Liver (tissue), 9 donors: ENCODE data around the gene HOXC6. TPM values are rescaled to one million over a fixed set of nuclear protein-coding genes. Genes with fewer than 3 reads are reported as not detected.

ENCODE experiments used
- DNase-seq: peaks from one replicate; pipeline ENCODE4 v3.0.0-alpha.2; 2017; ENCODE audit warnings: low spot score
- H3K27ac ChIP-seq, 2 donors: one replicate each; pipeline ENCODE4 v1.7.0; 2013; ENCODE audit warnings: inconsistent platforms in 2 of 2, low read length in 2 of 2, control low read depth in 1 of 2, low read depth in 1 of 2, mild to moderate bottlenecking in 1 of 2
- H3K27me3 ChIP-seq, 4 donors: one replicate each; pipeline versions ENCODE4 v1.6.1 to v1.7.0; 2013; ENCODE audit warnings: low read length in 3 of 4, inconsistent platforms in 1 of 4, mild to moderate bottlenecking in 1 of 4, moderate library complexity in 1 of 4; ENCODE audit not compliant: control insufficient read depth in 4 of 4, insufficient read depth in 4 of 4
- H3K36me3 ChIP-seq, 4 donors: one replicate each; pipeline versions ENCODE4 v1.6.1 to v1.7.0; 2013; ENCODE audit warnings: low read length in 3 of 4, mild to moderate bottlenecking in 3 of 4, low read depth in 1 of 4, moderate library complexity in 1 of 4; ENCODE audit not compliant: control insufficient read depth in 4 of 4, insufficient read depth in 3 of 4
- H3K4me1 ChIP-seq, 4 donors: one replicate each; pipeline versions ENCODE4 v1.6.1 to v1.7.0; 2013; ENCODE audit warnings: low read length in 3 of 4, mild to moderate bottlenecking in 3 of 4, moderate library complexity in 1 of 4; ENCODE audit not compliant: control insufficient read depth in 4 of 4, insufficient read depth in 4 of 4
- H3K4me3 ChIP-seq, 3 donors: one replicate each; pipeline versions ENCODE4 v1.6.1 to v1.7.0; 2013; ENCODE audit warnings: low read length in 3 of 3, control low read depth in 1 of 3, low read depth in 1 of 3, mild to moderate bottlenecking in 1 of 3
- H3K9ac ChIP-seq, 2 donors: one replicate each; pipeline ENCODE4 v1.7.0; 2013; ENCODE audit warnings: low read length in 2 of 2, mild to moderate bottlenecking in 2 of 2, moderate library complexity in 2 of 2, control low read depth in 1 of 2, low read depth in 1 of 2
- H3K9me3 ChIP-seq, 4 donors: one replicate each; pipeline versions ENCODE4 v1.6.1 to v1.7.0; 2013; ENCODE audit warnings: low read length in 3 of 4; ENCODE audit not compliant: control insufficient read depth in 4 of 4
- EGR1 ChIP-seq, 2 donors: IDR thresholded peaks; 2 replicates each; pipeline ENCODE4 v1.6.1; 2016 to 2018; ENCODE audit warnings: antibody characterized with exemption in 2 of 2, low read depth in 2 of 2
- FOXA1 ChIP-seq: IDR thresholded peaks from 2 replicates; pipeline ENCODE4 v1.6.1; 2016; ENCODE audit warnings: antibody characterized with exemption
- FOXA2 ChIP-seq: IDR thresholded peaks from 2 replicates; pipeline ENCODE4 v1.6.1; 2016; ENCODE audit warnings: antibody characterized with exemption
- GABPA ChIP-seq, 2 donors: IDR thresholded peaks in 1 of 2; conservative IDR thresholded peaks in 1 of 2; 2 replicates each; pipeline ENCODE4 v1.6.1; 2016; ENCODE audit warnings: antibody characterized with exemption in 2 of 2, mild to moderate bottlenecking in 1 of 2, moderate library complexity in 1 of 2
- HNF4A ChIP-seq, 2 donors: conservative IDR thresholded peaks; 2 replicates each; pipeline ENCODE4 v1.6.1; 2016; ENCODE audit warnings: antibody characterized with exemption in 2 of 2, mild to moderate bottlenecking in 2 of 2
- HNF4G ChIP-seq: IDR thresholded peaks from 2 replicates; pipeline ENCODE4 v1.6.1; 2016; ENCODE audit warnings: antibody characterized with exemption
- JUND ChIP-seq, 2 donors: IDR thresholded peaks; 2 replicates each; pipeline ENCODE4 v1.6.1; 2016; ENCODE audit warnings: antibody characterized with exemption in 2 of 2
- NR2F2 ChIP-seq: IDR thresholded peaks from 2 replicates; pipeline ENCODE4 v1.6.1; 2016; ENCODE audit warnings: antibody characterized with exemption
- RAD21 ChIP-seq, 2 donors: IDR thresholded peaks; 2 replicates each; pipeline ENCODE4 v1.6.1; 2016; ENCODE audit warnings: antibody characterized with exemption in 2 of 2, mild to moderate bottlenecking in 2 of 2
- REST ChIP-seq: IDR thresholded peaks from 2 replicates; pipeline ENCODE4 v1.6.1; 2016; ENCODE audit warnings: antibody characterized with exemption, mild to moderate bottlenecking
- SP1 ChIP-seq: IDR thresholded peaks from 2 replicates; pipeline ENCODE4 v1.6.1; 2018; ENCODE audit warnings: antibody characterized with exemption, mild to moderate bottlenecking
- TAF1 ChIP-seq: conservative IDR thresholded peaks from 2 replicates; pipeline ENCODE4 v1.6.1; 2016; ENCODE audit warnings: antibody characterized with exemption, mild to moderate bottlenecking
- WGBS: extraction: QIAGEN DNeasy Blood & Tissue Kit; methylation state at CpG from one replicate; pipeline ENCODE4 v1.1.7; 2013; 5-methylcytosine and 5-hydroxymethylcytosine counted together
- polyA plus RNA-seq, 2 donors: library from polyadenylated mRNA; stranded (reverse) in 1 of 2; unstranded in 1 of 2; fragments of 200-250 nt in 1 of 2; fragments of >200 nt in 1 of 2; fragmentation: Nextera tagmentation in 1 of 2; extraction: Ambion mirVana in 1 of 2; gene quantifications; one replicate each; pipeline versions ENCODE4 v1.2.1 to v1.2.3, GENCODE V29; 2013 to 2015
- total RNA-seq, 2 donors: library from RNA; depleted of rRNA; stranded (reverse); fragments of >200 nt; gene quantifications; one replicate each; pipeline ENCODE4 v1.2.3, GENCODE V29; 2014
- TF ChIP-seq, protein P1 (sequence below): IDR thresholded peaks from 2 replicates; pipeline ENCODE4 v1.6.1; 2016; ENCODE audit warnings: antibody characterized with exemption
- TF ChIP-seq, protein P2 (sequence below): IDR thresholded peaks from 2 replicates; pipeline ENCODE4 v1.6.1; 2016; ENCODE audit warnings: antibody characterized with exemption
- TF ChIP-seq, protein P3 (sequence below): IDR thresholded peaks from 2 replicates; pipeline ENCODE4 v1.6.1; 2016; ENCODE audit warnings: antibody characterized with exemption
- TF ChIP-seq, protein P4 (sequence below): fragments of 150-350 bp; IDR thresholded peaks from 2 replicates; pipeline ENCODE4 v1.5.1; 2017; ENCODE audit warnings: improper control_type of control experiment, low read depth, low read length; ENCODE audit not compliant: missing input control
- donor health status: healthy.
- donor health status: healthy.
- donor health status: healthy.
- donor health status: healthy.
- donor health status: healthy.

Gene HOXC6
- total and polyA plus RNA-seq, 4 donors: 0.33 TPM; not detected in 3

DNA sequence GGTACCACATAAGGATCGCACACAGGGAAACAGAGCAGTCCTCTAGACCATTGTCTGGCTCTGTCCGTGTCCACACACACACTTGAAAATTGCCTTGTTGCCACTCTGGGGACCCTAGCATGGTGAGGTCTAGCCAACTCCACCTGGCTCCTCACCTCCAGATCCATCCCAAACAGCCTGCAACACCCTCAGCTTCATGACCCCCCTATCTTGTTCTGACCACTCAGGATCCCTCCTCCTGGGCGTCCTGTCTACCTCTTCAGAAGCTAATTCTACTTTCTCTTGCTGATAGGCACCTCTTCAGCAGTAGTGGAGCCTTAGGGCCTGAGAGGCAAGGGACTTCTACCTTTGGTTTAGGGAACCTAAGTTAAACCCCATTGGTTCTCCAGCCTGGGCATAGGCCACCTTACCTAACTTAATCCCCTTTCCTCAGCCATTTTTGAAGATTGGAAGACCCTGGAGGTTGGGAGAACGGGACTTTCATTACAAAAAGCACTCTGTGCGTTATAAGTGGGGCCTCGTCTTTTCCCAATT lies 3.9 kb downstream of the HOXC6 start (continued):
- TF ChIP-seq, protein P1, sequence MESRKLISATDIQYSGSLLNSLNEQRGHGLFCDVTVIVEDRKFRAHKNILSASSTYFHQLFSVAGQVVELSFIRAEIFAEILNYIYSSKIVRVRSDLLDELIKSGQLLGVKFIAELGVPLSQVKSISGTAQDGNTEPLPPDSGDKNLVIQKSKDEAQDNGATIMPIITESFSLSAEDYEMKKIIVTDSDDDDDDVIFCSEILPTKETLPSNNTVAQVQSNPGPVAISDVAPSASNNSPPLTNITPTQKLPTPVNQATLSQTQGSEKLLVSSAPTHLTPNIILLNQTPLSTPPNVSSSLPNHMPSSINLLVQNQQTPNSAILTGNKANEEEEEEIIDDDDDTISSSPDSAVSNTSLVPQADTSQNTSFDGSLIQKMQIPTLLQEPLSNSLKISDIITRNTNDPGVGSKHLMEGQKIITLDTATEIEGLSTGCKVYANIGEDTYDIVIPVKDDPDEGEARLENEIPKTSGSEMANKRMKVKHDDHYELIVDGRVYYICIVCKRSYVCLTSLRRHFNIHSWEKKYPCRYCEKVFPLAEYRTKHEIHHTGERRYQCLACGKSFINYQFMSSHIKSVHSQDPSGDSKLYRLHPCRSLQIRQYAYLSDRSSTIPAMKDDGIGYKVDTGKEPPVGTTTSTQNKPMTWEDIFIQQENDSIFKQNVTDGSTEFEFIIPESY: no peak
- TF ChIP-seq HNF4G (no peak), TAF1 (no peak), SP1 (no peak), HNF4A (conservative IDR thresholded peaks at IDR 0.05) (no peak), FOXA1 (no peak)
- TF ChIP-seq, protein P2, sequence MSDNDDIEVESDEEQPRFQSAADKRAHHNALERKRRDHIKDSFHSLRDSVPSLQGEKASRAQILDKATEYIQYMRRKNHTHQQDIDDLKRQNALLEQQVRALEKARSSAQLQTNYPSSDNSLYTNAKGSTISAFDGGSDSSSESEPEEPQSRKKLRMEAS: no peak

- H3K4me1 ChIP-seq: peaks cover 0 to 20% (median 4%) of the 10 kb centered on the region in 4 donors
- no peak within 1 kb of the TSS for H3K27ac ChIP-seq
These were observed 4.4 kb downstream of the HOXC6 start, which contains the start of gene HOXC5 for GRCh38 chr12:54032627-54033100. HOXC5 (plus strand) TSS chr12:54033050; CDS start chr12:54033123, 73 bp downstream.

GRCh38 chr12:54033106-54033979 lies 5.1 kb downstream of the HOXC6 start:
- peaks cover 14 to 29% (median 23%) of the 10 kb centered on the region in 4 donors for H3K27me3 ChIP-seq
- H3K9me3 ChIP-seq: peaks cover 0 to 3% (median 0%) of the 10 kb centered on the region in 4 donors
- no peaks in the 10 kb centered on the region for H3K36me3 ChIP-seq
- no peak overlapping the region for H3K27ac ChIP-seq
- H3K4me3 ChIP-seq: peak overlapping the region in 1 of 3 donors; percentile 7
- H3K9ac ChIP-seq: no peak overlapping the region
- 5% methylated on average over 61 of the region's 61 CpGs for WGBS
- no peak for DNase-seq
- peaks cover 0 to 20% (median 4%) of the 10 kb centered on the region in 4 donors for H3K4me1 ChIP-seq
- TF ChIP-seq JUND (IDR thresholded peaks at IDR 0.05) (no peak), RAD21 (IDR thresholded peaks at IDR 0.05) (no peak), FOXA1 (no peak), EGR1 (IDR thresholded peaks at IDR 0.05; ENCODE audit: low read depth in 2 of 2) (no peak), TAF1 (no peak), NR2F2 (no peak), HNF4A (conservative IDR thresholded peaks at IDR 0.05) (no peak), FOXA2 (no peak), GABPA (IDR thresholded peaks at IDR 0.05 in 1 of 2, conservative IDR thresholded peaks at IDR 0.05 in 1 of 2) (no peak), SP1 (no peak), REST (no peak)
- TF ChIP-seq, protein P3, sequence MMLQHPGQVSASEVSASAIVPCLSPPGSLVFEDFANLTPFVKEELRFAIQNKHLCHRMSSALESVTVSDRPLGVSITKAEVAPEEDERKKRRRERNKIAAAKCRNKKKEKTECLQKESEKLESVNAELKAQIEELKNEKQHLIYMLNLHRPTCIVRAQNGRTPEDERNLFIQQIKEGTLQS: no peak
- TF ChIP-seq, protein P2: no peak

More at GRCh38 chr12:54032627-54033100, 4.4 kb downstream of the HOXC6 start, which contains the start of gene HOXC5:
- DNase-seq: peak; percentile 62
- H3K9me3 ChIP-seq: peaks cover 0 to 3% (median 0%) of the 10 kb centered on the region in 4 donors
- WGBS: 6% methylated on average over 12 of the region's 12 CpGs
- H3K9ac ChIP-seq: no peak within 1 kb of the TSS
- H3K4me3 ChIP-seq: peak within 1 kb of the TSS in 1 of 3 donors; percentile 7
- H3K27me3 ChIP-seq: peaks cover 14 to 26% (median 21%) of the 10 kb centered on the region in 4 donors
- TF ChIP-seq, protein P4, sequence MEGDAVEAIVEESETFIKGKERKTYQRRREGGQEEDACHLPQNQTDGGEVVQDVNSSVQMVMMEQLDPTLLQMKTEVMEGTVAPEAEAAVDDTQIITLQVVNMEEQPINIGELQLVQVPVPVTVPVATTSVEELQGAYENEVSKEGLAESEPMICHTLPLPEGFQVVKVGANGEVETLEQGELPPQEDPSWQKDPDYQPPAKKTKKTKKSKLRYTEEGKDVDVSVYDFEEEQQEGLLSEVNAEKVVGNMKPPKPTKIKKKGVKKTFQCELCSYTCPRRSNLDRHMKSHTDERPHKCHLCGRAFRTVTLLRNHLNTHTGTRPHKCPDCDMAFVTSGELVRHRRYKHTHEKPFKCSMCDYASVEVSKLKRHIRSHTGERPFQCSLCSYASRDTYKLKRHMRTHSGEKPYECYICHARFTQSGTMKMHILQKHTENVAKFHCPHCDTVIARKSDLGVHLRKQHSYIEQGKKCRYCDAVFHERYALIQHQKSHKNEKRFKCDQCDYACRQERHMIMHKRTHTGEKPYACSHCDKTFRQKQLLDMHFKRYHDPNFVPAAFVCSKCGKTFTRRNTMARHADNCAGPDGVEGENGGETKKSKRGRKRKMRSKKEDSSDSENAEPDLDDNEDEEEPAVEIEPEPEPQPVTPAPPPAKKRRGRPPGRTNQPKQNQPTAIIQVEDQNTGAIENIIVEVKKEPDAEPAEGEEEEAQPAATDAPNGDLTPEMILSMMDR: peak; percentile 93
- peak; percentile 80 to 83 for TF ChIP-seq RAD21 (IDR thresholded peaks at IDR 0.05)
- TF ChIP-seq HNF4G: no peak
- no peaks in the 10 kb centered on the region for H3K36me3 ChIP-seq
